Measurements from ENCODE around the gene NFIA.

GRCh38 chr1:61403679-61404596 is 321.6 kb downstream of the NFIA start:
- TF ChIP-seq POLR2A (IDR thresholded peaks at IDR 0.05), result no peak
- no peak for TF ChIP-seq CTCF (IDR thresholded peaks at IDR 0.05)
- TF ChIP-seq POLR2AphosphoS5 (IDR thresholded peaks at IDR 0.05), result no peak

Data from prostate gland (tissue), 2 donors.